Stimulated activated CD8-positive, alpha-beta memory T cell treated with anti-CD3 and anti-CD28 coated beads, Interleukin-2, amount 100 ng/mL, for 1 hour (primary cell): Measurements from ENCODE around the gene GALNT17.
"Not testable (repeated sequence)": the region's sequence is repeated elsewhere in the genome, so short reads cannot be mapped to it uniquely, and the experiment has no call there.

ENCODE experiments used
- DNase-seq, 2 donors: peaks; one replicate each; pipeline ENCODE4 v3.0.0-alpha.2; 2020; ENCODE audit warnings: low read depth in 2 of 2

GALNT17 gene

DNA sequence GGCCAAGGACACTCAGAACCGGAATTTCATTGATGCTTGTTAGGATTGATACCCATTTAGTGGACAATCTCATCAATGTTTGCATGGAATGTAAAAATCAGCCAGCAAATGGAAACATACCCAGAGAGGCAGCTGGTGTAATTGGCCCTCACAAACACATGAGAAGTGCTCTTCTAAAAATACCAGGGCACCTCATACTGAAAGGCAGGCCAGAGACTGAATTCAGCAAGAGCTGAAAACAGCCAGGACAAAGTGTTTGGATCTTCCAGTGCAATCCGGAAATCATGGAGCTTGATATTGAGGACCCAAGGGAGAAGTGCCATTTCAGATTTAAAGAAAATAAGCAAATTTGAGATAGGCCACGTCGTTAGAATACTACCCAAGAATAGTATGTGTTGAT lies 498.6 kb downstream of the GALNT17 start:
- DNase-seq, result no peak

DNA sequence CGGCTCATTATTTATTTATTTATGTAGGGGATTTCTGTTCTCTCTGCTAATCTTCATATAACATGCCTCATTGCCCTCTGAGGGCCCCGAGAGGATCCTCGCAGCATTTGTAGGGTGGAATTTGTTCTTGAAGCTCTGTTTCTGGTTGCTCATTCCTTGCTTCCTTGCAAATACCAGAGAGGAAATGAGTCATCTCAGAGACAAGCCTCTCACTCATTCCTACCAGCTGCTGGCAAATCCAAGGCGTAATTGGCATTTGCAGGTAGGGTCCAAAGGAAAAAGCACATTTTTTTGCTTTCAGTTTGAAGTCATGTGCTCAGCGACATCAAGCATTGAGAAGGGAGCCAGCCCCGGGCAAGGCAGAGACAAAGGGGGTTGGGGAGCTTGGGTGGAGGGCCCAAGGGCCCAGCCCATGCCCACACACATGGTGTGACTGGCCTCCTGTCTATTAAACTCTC lies 501.6 kb downstream of the GALNT17 start:
- no peak for DNase-seq

DNA sequence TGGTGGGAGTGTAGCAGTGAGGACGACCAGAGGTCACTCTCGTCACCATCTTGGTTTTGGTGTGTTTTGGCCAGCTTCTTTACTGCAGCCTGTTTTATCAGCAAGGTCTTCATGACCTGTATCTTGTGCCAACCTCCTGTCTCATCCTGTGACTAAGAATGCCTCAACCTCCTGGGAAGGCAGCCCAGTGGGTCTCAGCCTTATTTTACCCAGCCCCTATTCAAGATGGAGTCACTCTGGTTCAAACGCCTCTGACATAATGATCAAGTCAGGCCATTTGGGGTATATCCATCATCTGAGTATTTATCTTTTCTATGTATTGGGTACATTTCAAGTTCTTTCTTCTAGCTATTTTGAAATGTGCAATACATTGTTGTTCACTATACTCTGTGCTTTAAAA lies 503.9 kb downstream of the GALNT17 start:
- DNase-seq, result not testable (repeated sequence)

DNA sequence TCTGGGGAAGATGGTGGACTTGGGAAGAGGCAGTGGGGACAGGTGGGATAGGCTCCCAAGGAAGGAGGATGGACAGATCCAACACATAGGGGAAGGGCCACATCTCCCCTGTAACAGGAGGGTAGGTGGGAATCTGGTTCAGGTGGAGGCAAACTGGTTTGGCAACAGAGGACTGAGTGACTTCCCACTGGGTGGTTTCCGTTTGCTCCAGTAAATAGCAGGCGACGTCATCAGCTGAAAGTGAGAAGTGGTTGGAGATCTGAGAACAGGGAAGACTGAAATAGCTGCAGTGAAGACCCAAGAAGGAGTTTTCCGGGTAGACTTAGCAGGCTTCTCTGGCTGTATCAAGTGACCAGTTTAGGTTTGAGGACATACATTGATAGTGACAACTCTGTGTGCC lies 504.4 kb downstream of the GALNT17 start:
- DNase-seq, result no peak

DNA sequence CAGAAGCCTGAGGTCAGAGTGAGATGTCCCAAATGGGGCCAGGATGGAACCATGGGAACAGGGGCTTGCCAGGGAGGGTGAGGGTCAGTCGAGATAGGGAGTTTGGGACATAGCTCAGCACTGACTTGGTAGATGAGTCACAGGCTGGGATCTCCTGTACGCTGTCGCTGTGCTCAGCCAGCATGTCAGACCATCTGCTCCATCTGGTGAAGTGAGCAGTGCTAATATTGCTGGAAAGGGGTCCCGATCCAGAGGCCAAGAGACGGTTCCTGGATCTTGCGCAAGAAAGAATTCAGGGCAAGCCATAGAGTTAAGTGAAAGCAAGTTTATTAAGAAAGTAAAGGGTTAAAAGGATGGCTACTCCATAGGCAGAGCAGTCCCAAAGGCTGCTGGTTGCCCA lies 505.6 kb downstream of the GALNT17 start:
- no peak for DNase-seq

DNA sequence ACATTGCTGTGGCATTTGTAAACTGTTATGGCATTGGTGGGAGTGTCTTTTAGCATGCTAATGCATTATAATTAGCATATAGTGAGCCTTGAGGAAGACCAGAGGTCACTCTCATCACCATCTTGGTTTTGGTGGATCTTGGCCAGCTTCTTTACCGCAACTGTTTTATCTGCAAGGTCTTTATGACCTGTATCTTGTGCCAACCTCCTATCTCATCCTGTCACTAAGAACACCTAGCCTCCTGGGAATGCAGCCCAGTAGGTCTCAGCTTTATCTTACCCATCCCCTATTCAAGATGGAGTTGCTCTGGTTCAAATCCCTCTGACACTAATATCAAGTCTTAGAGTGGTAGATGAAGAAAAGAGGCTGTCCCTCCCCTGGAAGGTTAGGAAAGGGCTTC lies 506.2 kb downstream of the GALNT17 start:
- no peak for DNase-seq

DNA sequence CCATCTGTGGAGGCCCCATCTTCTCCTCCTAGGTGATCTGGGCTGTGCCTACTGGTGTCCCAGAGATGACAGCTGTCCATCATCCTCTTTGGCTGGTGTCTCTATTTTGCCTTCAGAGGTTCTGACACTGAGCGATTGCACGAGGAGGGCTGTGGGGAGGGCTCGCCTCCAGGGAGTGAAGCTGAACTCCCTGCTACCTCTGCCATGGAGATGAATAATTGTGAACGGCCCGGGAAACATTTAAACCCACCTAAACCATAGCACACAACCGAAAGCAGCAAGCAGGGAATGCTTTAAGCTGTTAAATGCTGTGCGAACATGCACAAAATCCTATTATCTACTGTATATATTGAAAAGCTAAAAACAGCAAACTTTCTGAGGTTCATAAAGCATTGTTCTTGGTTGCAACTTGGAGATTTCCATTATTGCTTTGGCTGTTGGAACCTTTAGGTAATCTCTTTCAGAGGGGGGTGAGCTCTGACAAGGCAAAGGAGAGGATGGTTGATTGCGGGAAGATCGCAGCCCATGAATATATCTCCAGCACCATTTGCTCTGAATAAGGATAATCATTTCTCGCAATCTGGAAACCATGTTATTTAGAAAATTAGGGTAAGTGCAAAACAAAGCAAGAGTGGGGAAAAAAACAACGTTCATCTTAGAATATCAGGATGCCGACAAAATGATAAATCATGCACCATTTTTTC lies 507.6 kb downstream of the GALNT17 start:
- no peak for DNase-seq

DNA sequence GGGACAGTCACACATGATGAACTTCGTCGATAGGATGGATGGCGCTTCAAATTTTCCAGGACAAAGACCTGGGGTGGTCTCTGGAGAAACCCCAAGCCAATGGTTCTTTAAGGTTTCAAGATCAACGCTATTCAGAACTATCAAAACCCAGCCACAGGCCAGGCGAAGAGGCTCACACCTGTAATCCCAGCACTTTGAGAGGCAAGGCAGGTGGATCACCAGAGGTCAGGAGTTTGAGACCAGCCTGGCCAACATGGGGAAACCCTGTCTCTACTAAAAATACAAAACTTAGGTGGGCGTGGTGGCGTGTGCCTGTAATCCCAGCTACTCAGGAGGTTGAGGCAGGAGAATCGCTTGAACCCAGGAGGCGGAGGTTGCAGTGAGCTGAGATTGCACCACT lies 511.1 kb downstream of the GALNT17 start:
- not testable (repeated sequence) for DNase-seq

DNA sequence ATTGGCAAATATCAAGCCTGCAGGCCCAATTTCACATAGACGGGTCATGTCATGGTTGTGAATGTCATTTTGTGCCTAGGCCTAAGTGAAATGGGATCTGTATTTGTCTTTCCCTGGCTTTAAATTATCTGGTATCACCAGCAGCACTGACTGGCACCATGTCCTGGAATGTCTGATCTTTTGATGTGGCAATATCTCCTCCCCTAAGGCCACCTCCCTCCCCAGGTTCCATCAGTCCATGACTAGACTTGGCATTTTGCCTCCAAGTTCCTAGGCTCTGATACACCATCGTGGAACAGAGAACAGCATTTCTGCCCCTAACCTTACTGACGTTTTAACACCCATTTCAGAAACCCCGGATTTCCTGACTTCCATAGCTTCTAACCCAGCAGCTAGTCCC lies 513.9 kb downstream of the GALNT17 start:
- DNase-seq, result no peak

DNA sequence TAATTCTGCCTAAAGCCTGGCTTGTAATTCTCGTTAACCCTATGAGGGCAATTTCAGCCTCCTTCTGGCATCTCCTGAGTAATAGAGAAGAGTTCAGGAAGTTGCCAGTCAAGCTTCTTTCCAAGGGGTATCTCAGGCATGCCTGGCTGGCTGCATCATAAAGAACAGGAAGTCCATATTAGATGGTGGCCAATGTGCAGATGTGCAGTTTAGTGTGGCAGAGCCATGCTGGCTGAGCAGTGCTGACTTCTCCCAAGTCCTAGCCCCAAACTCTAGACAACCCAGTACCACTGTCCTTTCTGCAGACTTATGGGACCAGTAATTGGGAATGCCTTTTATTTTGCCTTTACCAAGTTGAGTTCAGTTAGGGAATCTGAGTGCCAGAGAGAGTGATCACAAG lies 517.9 kb downstream of the GALNT17 start:
- DNase-seq, result no peak

DNA sequence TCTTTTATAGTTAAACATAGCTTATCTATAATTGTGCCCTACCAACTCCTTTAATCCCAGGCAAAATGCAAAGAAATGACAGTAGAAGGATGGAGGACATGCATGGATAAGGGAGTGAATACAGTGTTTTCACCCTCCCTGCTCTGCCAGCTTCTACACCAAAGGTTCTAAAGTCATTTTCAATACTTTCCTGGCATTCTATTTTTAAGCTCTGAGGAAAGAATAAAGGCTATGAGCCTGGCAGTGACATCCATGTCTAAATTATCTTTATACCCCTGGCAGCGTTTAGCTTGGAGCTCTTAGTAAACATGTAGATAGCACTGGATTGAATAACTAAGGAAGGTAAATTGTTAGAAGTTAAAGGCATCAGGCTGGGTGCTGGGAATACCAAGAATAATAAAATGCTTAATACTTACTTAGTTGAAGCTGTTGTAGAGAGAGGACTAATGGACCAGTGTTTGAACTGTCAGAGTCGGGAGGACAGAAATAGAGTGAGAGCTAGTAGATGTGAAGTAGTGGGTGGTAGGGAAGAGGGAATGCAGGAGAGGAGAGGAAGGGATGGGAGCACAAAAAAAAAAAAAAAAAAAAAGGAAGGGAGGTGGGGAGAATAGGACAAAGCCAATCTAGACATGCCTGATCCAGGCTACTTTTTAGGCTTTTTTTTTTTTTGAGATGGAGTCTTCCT lies 518.9 kb downstream of the GALNT17 start:
- DNase-seq, result no peak

DNA sequence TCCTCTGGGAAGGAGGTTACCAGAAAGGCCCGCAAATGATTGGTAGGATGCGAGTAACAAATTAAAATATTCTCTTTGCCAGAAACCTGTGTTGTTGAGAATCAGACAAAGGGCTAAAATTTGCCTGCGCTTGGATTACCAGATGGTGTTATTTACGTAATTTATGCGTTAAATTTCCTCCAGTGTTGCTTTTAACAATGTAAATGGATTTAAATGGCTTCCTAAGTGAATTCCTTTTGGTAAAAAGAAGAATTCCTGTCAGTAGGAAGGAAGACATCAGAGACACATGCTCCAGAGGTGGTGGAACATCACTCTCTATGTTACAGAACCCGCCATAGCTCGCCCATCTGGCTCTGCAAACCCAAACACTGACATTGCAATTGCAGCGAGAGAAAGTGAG lies 520.6 kb downstream of the GALNT17 start:
- DNase-seq, result no peak

DNA sequence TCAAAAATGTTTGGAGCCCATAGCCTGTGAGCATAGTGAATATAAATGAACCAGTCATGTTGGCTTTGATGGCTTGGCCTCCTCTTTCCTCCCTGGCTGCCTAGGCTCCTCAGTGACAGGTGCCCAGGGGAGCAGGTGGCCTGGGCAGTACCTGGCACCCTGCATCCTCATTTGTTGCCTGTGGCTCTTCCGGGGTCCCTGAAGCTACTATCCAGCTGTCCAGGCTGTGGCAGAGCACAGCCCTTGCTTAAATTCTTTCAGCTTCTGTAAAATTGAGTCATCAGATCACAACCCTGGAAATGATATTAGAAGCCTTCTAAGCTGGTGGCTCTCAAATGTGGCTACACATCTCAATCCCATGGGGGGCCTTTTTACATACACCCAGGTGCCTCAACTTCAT lies 525.4 kb downstream of the GALNT17 start:
- DNase-seq, result no peak

DNA sequence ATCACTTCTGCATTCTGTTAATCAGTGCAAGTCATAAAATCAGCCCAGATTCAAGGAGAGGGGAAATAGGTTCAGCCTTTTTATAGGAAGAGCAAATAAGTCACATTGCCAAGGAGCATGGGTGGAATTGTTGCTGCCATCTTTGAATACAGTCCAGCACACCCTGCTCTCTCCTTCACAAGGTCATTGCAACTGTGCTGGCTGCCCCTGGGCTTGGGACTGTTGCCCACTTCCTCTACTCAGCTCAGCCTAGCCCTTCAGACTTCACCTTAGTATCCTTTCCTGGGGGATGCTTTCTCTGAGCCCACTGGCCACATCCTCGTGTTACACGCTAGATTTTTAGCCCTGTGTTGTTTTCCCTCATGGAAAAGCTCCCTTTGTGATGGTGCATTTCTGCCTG lies 527.7 kb downstream of the GALNT17 start:
- DNase-seq, result no peak

DNA sequence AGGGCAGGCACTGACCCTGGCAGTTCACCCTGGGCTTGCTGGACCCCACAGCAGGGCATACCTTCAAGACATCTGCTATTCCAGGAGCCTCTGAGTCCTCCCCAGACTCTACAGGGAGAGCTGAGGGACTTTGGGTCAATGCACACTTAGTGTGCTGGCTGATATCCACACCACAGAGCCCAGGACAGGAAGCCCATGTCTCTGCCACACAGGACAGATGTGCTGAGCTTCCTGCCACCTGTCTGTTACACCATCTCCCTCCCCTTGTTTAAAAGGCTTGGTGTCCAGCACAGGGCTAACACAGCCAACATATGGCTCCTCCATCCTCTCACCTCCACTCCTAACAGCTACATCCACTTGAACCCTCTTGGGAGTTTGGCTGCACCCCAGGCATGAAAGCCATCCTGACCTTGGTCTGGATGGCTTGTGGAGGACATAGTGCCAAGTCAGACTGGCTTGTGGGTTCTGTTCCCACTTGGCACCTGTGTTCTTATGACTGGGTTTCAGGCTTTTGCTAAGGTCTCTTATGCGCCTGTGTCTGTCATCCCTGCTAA lies 529.8 kb downstream of the GALNT17 start:
- no peak for DNase-seq

DNA sequence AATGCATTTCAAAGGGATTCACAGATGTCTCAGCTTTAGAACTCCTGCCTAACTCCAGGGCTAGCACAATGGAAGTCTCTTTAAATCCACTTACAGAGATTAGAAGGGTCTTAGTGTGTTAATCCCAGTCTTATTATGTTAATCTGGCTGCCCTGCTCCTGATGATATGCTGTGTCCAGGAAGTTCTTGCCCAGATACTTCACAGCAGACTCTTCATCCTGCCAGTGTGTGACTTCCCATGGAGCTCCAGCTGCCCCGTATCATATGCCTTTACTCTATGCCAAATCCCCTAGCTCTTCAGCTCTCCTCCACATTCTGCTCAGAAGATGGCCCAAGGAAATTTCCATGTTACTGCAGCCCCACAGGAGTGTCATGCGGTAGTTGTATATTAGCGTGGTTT lies 533.8 kb downstream of the GALNT17 start:
- DNase-seq, result no peak

DNA sequence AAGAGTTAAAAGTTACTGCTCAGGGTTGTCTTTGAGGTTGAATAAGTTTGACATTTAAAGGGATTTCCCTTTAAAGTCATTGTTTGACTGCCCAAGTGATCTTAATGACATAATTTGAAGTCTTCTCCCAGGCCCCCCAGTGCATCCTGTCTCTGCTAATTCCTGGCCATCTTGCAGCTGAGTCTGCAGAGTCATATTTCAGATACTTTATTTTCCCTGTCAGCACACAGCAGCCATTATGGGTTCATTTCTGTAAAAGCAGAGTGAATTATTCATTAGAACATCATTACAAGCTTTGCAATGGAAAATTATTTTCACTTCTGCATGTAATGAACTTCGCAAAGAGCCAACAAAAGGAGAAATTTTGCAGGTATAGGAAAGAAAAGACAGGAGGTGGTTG lies 536.6 kb downstream of the GALNT17 start:
- no peak for DNase-seq

DNA sequence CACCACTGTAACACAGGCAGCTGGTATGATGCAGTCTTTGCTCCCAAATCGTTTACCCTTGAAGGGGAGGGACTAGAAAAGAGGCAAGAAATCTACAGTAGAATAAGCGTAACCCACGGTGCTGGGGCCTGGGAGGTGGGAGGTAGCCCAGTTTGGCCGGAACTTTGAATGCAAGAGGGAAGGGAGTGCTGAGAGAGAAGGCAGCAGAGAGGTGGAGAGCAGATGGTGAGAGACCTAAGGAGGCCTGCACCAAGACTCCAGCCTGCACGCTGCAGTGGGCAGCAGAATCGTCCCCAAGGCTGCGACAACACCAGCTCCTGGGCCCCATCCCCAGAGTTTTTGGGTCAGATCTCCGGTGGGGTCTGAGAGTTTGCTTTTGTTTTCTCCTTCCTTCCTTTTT lies 547.5 kb downstream of the GALNT17 start:
- no peak for DNase-seq

DNA sequence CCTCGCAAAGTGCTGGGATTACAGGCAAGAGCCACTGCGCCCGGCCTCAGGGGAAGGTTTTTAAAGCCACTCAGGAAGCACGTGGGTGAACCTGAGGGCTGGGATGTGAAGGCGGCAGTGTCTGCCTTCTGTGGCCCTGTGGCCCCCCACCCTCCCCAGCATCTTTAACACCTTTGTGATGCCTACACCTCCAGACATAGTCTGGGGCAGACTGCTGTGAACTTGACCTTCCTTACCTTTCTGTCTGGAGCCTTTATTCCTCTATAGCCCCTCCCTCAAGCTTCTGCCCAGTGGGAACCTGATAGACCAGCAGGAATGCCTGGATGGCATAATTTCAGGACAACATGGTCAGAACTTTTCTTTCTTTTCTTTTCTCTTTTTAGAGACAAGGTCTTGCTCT lies 550.2 kb downstream of the GALNT17 start:
- DNase-seq, result no peak

DNA sequence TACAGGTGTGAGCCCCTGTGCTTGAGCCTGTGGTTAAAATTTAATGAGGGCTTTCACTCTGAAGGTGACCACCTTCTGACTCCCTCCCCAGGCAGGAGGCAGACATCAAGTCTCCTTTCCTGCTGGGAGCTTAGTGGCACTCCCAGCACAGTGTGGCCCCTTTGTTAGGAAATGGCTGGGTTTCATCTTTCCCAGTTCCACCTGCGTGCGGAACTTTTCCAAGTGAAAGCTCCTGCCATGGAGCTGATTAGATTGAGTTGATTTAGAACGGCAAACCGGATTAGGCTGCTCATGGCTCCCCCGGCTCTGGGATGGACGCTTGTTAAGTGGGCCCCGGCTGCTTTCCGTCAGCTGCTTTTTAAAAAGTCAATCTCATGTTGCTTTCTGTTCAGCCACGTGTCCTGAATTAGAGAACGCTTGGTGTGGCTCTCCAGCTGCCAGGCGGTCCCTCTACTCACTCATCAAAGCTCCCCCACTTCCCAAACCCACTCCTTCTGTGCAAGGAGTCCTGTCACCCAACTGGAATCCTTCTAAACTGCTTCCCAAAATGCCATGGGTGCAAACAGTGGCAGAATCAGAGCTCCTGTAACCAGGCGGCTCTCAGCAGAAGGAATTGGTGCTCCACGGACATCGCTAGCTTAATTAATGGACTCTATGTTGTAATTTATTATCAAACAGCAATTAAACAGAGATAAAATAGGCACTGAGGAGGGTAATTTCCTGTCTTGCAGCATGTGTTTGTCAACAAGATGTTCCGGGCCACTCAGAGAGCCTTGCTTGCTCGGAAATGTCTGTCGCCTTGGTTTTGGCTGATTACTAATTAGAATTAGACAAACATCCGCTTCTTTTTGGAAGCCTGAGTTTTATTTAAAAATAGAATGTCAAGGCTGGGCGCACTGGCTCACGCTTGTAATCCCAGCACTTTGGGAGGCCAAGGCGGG lies 551.2 kb downstream of the GALNT17 start:
- DNase-seq, result no peak

DNA sequence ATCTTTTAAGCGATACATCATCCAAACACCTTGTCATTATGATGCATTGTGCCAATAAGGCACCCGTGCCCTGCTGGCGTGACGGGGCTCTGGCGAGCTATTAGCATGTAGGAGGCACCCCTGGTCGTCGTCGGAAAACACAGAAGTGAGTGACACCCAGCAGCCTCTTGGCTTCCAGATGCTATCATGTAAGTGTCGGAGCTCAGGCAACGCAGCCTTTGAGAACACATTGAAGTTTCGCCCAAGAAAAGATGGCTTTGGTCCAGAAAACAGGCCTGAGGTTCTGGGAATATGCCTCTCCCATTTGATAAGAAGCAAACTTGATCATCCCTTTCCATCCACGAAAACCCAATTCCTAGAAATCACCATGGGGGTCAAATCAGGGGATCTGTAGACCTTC lies 555.3 kb downstream of the GALNT17 start:
- DNase-seq, result no peak
